ENCODE data around the gene GUK1.

The GUK1 gene

GRCh38 chr1:228093050-228093906 is 46.8 kb upstream of the GUK1 start:
- H3K9ac ChIP-seq, result no peak overlapping the region
- H3K36me3 ChIP-seq (ENCODE audit: control insufficient read depth, insufficient read depth, low read length), result no peaks in the 10 kb centered on the region
- no peak overlapping the region for H2AFZ ChIP-seq
- H3K4me3 ChIP-seq (ENCODE audit: low read depth, low read length), result no peak overlapping the region
- H3K4me1 ChIP-seq, result peaks cover 21% of the 10 kb centered on the region
- no peak overlapping the region for H3K27ac ChIP-seq
- no peak for TF ChIP-seq CTCF (IDR thresholded peaks at IDR 0.05)
- peaks cover 80% of the 10 kb centered on the region for H3K79me2 ChIP-seq
- no peaks in the 10 kb centered on the region for H3K9me3 ChIP-seq (ENCODE audit: control insufficient read depth, low read length)
- no peak overlapping the region for H3K4me2 ChIP-seq (ENCODE audit: low read length)
- no peaks in the 10 kb centered on the region for H3K27me3 ChIP-seq (ENCODE audit: control insufficient read depth, insufficient read depth, low read length)

GRCh38 chr1:228094432-228095016 is 45.6 kb upstream of the GUK1 start:
- no peak for TF ChIP-seq CTCF (IDR thresholded peaks at IDR 0.05)
- no peak overlapping the region for H3K9ac ChIP-seq
- H3K4me3 ChIP-seq (ENCODE audit: low read depth, low read length), result no peak overlapping the region
- H3K9me3 ChIP-seq (ENCODE audit: control insufficient read depth, low read length), result no peaks in the 10 kb centered on the region
- peaks cover 10% of the 10 kb centered on the region for H3K4me1 ChIP-seq
- H3K27ac ChIP-seq, result no peak overlapping the region
- no peak overlapping the region for H2AFZ ChIP-seq
- no peak overlapping the region for H3K4me2 ChIP-seq (ENCODE audit: low read length)
- no peaks in the 10 kb centered on the region for H3K27me3 ChIP-seq (ENCODE audit: control insufficient read depth, insufficient read depth, low read length)
- H3K79me2 ChIP-seq, result peaks cover 68% of the 10 kb centered on the region
- H3K36me3 ChIP-seq (ENCODE audit: control insufficient read depth, insufficient read depth, low read length), result no peaks in the 10 kb centered on the region

GRCh38 chr1:228095161-228095560 is 44.9 kb upstream of the GUK1 start:
- Histone ChIP-seq H2AFZ (no peak overlapping the region), H3K4me2 (ENCODE audit: low read length) (no peak overlapping the region), H3K27ac (no peak overlapping the region), H3K4me1 (peaks cover 4% of the 10 kb centered on the region), H3K27me3 (ENCODE audit: control insufficient read depth, insufficient read depth, low read length) (no peaks in the 10 kb centered on the region), H3K79me2 (peaks cover 62% of the 10 kb centered on the region), H3K9ac (no peak overlapping the region), H3K36me3 (ENCODE audit: control insufficient read depth, insufficient read depth, low read length) (no peaks in the 10 kb centered on the region), H3K4me3 (ENCODE audit: low read depth, low read length) (no peak overlapping the region), H3K9me3 (ENCODE audit: control insufficient read depth, low read length) (no peaks in the 10 kb centered on the region)
- no peak for TF ChIP-seq CTCF (IDR thresholded peaks at IDR 0.05)

- TF ChIP-seq CTCF (IDR thresholded peaks at IDR 0.05), result no peak
- no peak overlapping the region for H3K4me2 ChIP-seq (ENCODE audit: low read length)
- no peak overlapping the region for H3K27ac ChIP-seq
- no peaks in the 10 kb centered on the region for H3K36me3 ChIP-seq (ENCODE audit: control insufficient read depth, insufficient read depth, low read length)
- no peaks in the 10 kb centered on the region for H3K4me1 ChIP-seq
- H3K9me3 ChIP-seq (ENCODE audit: control insufficient read depth, low read length), result no peaks in the 10 kb centered on the region
- H2AFZ ChIP-seq, result no peak overlapping the region
- H3K79me2 ChIP-seq, result peaks cover 54% of the 10 kb centered on the region
- no peaks in the 10 kb centered on the region for H3K27me3 ChIP-seq (ENCODE audit: control insufficient read depth, insufficient read depth, low read length)
- no peak overlapping the region for H3K9ac ChIP-seq
- H3K4me3 ChIP-seq (ENCODE audit: low read depth, low read length), result no peak overlapping the region
These were observed 44.1 kb upstream of the GUK1 start for GRCh38 chr1:228095938-228096337.

Data from parathyroid adenoma (tissue), 2 donors.